H1 (cell line): ENCODE data around the gene BFSP2.

Experiments
- CBX8 ChIP-seq: fragments of 300-800, 300-1000 bp; sonication (generic); IDR thresholded peaks from 2 replicates; pipeline ENCODE4 v1.7.1; 2016; ENCODE audit warnings: low read depth, low read length, borderline replicate concordance
- CREB1 ChIP-seq: IDR thresholded peaks from 2 replicates; pipeline ENCODE4 v1.6.1; 2012; ENCODE audit warnings: inconsistent platforms
- FOSL1 ChIP-seq: IDR thresholded peaks from 2 replicates; pipeline ENCODE4 v1.6.1; 2011; ENCODE audit warnings: mild to moderate bottlenecking, low read depth, low read length, moderate library complexity; ENCODE audit not compliant: insufficient read depth
- POLR2A ChIP-seq, 2 experiments: IDR thresholded peaks; 1 replicate in 1 of 2; 2 replicates in 1 of 2; pipeline ENCODE4 v1.6.1; 2011; ENCODE audit warnings: low read depth in 2 of 2, low read length in 2 of 2, mild to moderate bottlenecking in 2 of 2; ENCODE audit errors: control extremely low read depth in 1 of 2
- RFX5 ChIP-seq: IDR thresholded peaks from 2 replicates; pipeline ENCODE4 v1.6.1; 2011; ENCODE audit warnings: low read depth, low read length, improper control_type of control experiment, borderline replicate concordance
- TAF1 ChIP-seq: IDR thresholded peaks from 2 replicates; pipeline ENCODE4 v1.6.1; 2011; ENCODE audit warnings: mild to moderate bottlenecking, low read depth, low read length
- TF ChIP-seq, protein P1 (sequence below): IDR thresholded peaks from 2 replicates; pipeline ENCODE4 v1.6.1; 2012; ENCODE audit warnings: inconsistent platforms
- TF ChIP-seq, protein P2 (sequence below), 3 experiments: IDR thresholded peaks; 1 replicate in 2 of 3; 2 replicates in 1 of 3; pipeline versions ENCODE4 v1.5.1 to v1.6.1; 2011; ENCODE audit warnings: low read length in 3 of 3, mild to moderate bottlenecking in 3 of 3, inconsistent platforms in 2 of 3, low read depth in 1 of 3, moderate library complexity in 1 of 3; ENCODE audit not compliant: insufficient read depth in 1 of 3; ENCODE audit errors: control extremely low read depth in 1 of 3

DNA sequence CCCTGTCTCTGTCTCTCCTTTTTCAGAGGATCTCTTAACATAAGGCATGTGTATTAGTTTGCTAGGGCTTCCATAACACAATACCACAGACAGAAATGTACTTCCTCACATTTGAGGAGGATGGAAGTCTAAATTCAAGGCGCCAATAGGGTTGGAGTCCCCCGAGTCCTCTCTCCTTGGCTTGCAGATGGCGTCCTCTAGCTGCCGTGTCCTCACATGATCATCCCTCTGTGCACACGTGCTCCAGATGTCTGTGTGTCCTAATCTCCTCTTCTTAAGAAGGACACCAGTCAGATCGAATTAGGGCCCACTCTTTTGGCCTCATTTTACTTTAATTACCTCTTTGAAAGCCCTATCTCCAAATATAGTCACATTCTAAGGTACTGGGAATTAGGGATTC is 23.0 kb upstream of the BFSP2 start:
- TF ChIP-seq CREB1 (no peak), TAF1 (no peak), POLR2A (IDR thresholded peaks at IDR 0.05; ENCODE audit: control extremely low read depth in 1 of 2, low read depth in 2 of 2, low read length in 2 of 2) (no peak), FOSL1 (no peak), RFX5 (no peak), CBX8 (no peak)
- TF ChIP-seq, protein P1, sequence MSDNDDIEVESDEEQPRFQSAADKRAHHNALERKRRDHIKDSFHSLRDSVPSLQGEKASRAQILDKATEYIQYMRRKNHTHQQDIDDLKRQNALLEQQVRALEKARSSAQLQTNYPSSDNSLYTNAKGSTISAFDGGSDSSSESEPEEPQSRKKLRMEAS = no peak
- TF ChIP-seq, protein P2, sequence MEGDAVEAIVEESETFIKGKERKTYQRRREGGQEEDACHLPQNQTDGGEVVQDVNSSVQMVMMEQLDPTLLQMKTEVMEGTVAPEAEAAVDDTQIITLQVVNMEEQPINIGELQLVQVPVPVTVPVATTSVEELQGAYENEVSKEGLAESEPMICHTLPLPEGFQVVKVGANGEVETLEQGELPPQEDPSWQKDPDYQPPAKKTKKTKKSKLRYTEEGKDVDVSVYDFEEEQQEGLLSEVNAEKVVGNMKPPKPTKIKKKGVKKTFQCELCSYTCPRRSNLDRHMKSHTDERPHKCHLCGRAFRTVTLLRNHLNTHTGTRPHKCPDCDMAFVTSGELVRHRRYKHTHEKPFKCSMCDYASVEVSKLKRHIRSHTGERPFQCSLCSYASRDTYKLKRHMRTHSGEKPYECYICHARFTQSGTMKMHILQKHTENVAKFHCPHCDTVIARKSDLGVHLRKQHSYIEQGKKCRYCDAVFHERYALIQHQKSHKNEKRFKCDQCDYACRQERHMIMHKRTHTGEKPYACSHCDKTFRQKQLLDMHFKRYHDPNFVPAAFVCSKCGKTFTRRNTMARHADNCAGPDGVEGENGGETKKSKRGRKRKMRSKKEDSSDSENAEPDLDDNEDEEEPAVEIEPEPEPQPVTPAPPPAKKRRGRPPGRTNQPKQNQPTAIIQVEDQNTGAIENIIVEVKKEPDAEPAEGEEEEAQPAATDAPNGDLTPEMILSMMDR (IDR thresholded peaks at IDR 0.05; ENCODE audit: control extremely low read depth in 1 of 3, insufficient read depth in 1 of 3, low read depth in 1 of 3, low read length in 3 of 3) = peak; percentile 44 to 70 (median 56)
